ENCODE measurements around the gene LMBR1.

DNA sequence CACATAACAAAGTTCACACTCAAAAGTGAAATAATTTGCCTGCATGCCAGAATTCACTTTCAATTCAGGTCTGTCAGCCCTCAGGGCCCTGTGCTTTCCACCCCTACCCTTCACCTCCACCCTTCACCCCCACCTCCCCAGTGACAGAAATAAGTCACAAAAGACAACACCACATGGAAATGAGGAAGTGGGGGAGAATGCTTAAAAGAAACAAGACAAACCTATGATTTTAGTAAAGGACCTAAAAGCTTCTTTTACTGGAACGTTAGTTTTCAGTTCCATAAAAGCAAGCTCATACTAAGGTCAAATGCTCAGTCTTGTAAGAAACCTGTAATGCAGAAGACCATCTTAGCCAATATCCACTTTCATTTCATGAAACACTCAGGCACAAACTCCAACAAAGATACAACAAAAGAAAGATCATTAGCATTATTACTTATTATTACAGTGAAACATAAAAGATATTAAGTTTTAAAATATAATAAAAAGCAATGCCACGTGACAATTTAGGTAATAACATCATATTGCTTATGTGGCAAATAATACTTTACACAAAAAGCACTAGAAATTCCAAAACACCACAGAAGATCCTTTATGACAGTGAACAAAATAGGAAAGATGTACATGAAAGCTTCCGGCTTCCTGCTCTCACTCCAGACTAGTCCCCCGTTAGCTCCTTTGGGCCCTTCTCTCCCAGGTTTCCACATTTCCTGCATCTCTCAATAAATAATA is 112.1 kb downstream of the LMBR1 start:
- TF ChIP-seq, protein P1, sequence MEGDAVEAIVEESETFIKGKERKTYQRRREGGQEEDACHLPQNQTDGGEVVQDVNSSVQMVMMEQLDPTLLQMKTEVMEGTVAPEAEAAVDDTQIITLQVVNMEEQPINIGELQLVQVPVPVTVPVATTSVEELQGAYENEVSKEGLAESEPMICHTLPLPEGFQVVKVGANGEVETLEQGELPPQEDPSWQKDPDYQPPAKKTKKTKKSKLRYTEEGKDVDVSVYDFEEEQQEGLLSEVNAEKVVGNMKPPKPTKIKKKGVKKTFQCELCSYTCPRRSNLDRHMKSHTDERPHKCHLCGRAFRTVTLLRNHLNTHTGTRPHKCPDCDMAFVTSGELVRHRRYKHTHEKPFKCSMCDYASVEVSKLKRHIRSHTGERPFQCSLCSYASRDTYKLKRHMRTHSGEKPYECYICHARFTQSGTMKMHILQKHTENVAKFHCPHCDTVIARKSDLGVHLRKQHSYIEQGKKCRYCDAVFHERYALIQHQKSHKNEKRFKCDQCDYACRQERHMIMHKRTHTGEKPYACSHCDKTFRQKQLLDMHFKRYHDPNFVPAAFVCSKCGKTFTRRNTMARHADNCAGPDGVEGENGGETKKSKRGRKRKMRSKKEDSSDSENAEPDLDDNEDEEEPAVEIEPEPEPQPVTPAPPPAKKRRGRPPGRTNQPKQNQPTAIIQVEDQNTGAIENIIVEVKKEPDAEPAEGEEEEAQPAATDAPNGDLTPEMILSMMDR (IDR thresholded peaks at IDR 0.05): no peak
- no peak for TF ChIP-seq POLR2A (IDR thresholded peaks at IDR 0.05)

Measured in esophagus squamous epithelium (tissue), 4 donors.